DND-41 (cell line): Measurements from ENCODE around the gene PRELID1.

Source experiments
- CTCF ChIP-seq: IDR thresholded peaks from 2 replicates; pipeline ENCODE4 v1.5.1; 2012; ENCODE audit warnings: borderline replicate concordance, low read length, moderate library complexity, mild to moderate bottlenecking; ENCODE audit not compliant: poor library complexity, severe bottlenecking; ENCODE audit errors: extremely low read depth
- EZH2 ChIP-seq: IDR thresholded peaks from 3 replicates; pipeline ENCODE4 v1.6.1; 2012; ENCODE audit warnings: borderline replicate concordance, low read depth, mild to moderate bottlenecking, moderate library complexity, low read length, inconsistent platforms; ENCODE audit not compliant: severe bottlenecking

DNA sequence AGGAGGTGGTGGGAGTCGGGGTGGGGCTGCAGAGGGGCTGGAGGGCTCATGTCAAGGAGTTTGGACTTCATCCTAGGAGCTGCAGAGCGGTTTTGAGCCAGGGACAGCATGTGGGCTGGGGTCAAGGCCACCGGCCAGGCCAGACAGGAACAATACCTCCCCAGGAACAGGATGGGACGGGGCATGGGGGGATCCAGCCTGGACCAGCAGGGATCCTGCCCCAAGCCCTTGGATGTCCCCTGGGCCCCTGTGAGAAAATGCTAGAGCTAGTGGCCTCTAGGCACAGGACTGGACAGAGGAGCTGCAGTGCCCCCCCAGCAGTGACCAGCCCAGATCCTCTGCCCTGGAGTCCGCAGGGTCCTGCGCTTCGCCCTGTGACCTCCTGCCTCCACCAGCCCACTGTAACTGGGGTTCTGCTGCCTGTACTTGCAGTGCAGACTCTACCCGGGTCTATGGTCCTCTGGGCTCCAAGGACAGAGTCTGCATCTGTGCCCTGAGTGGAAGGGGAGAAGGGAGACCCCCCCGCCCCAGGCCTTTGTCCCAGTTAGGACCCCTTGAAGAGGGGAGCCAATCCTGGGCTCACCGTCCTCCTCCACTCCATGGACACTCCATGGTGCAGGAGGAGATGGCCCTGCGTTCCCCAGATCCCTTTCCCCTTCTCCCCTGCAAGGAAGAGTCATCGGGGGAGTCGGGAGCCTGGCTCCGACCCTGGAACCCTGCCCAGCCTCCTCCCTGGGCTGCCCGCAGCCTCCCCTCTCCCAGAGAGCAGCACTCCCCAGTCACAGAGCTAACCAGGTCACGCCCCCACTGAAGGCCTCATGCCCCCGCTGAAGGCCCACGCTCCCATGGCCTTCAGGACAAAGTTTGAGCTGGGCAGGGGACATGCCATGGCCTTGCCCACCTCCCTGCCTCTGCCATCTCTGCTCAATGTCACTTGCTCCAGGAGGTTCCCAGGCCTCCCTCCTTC, 11.1 kb downstream of the PRELID1 start:
- TF ChIP-seq CTCF (no peak), EZH2 (no peak)
